HL-60/S4 treated with phorbol 12-myristate 13-acetate at 8.2 ng/mL for 4 days and 3 days (cell line): Measurements from ENCODE around the gene TBL1X.

Experiments used
- in situ Hi-C: fragments of 300-500 bp; cut with MboI; formaldehyde crosslinking; loops from 2 replicates; pipeline ENCODE4 v1.15.0; 2022; ENCODE audit warnings: low sequenced_read_pairs

The TBL1X gene

GRCh38 chrX:9493936-9494335 lies 29.1 kb downstream of the TBL1X start:
- in situ Hi-C loops = no loop called here

DNA sequence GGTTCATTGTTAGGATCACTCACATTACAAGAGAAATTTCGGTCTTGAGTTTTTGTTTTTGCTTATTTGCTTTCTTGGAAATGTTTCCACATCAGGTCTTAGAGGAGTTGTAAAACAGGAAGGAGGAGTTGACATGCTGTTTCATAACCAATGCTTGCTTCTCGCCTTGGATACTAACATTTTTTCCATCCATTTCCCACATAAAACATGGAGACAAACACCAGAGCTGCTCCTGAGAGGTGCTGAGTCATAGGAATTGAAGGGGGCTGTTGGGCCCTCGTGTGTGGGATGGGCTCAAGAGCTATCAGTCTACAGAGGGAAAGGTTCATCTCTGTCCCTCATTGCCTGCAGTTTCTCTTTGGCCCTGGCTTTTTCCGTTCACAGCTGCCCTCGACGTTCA lies 29.9 kb downstream of the TBL1X start:
- in situ Hi-C loops = no loop called here

DNA sequence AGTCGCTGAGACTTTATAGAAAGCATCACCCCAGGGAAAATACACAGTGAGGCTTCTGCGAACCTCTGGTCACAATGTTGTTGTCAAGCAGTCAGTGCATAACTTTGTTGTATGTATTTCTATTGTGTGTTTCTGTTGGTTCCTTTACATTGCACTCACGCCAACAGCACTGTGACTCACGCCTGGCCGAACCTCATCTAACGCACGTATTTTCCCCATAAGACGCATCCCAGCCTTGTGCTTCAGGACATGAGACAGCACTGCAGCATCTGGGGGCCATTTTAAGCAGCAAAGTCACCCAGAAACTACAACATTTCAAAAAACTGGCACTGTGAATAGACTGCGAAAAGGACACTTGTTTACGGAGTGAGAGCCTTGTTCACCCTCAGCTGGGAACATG lies 30.6 kb downstream of the TBL1X start:
- in situ Hi-C loops = no loop called here

- in situ Hi-C loops = no loop called here
Measured at GRCh38 chrX:9498236-9498635, 33.4 kb downstream of the TBL1X start.

DNA sequence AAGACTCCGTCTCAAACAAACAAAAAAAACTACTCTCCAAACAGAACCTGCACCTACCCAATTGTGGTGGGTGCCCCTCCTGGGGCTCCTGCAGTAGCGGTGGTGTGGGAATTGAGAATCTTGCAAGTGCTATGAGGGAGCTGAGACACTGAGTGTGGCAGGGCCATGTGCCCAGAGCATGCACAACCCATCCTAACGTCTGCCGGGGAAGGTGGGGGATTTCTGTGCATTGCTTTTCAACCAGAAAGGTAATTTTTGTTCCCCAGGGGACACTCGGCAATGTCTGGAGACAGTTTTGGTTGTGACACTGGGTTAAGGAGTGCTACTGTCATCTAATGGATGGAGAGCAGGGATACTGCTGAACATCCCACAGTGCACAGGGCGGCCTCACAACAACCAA lies 35.7 kb downstream of the TBL1X start:
- in situ Hi-C loops = no loop called here

DNA sequence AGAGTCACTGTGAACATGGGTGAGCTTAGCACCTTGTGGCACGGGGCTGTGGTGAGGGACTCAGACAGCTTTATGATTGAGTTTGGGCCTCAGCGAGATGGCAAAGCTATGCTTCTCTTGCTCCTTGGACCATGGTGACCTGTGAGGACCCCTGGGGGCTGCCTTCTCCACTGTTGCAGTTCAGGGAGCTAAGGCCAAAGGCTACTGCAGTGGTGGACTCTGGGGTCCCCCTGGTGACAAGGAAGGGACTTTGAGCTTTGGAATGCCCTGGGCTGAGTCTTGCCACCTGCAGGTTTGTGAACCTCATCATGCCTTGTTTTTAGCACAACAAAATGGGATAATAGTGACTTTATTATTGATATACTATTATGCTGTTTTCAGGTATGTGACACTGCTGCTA lies 36.5 kb downstream of the TBL1X start:
- in situ Hi-C loops = no loop called here

- in situ Hi-C loops = no loop called here
Measured at GRCh38 chrX:9503261-9503660, 38.4 kb downstream of the TBL1X start.

GRCh38 chrX:9510366-9510765 lies 45.5 kb downstream of the TBL1X start:
- in situ Hi-C loops = no loop called here

DNA sequence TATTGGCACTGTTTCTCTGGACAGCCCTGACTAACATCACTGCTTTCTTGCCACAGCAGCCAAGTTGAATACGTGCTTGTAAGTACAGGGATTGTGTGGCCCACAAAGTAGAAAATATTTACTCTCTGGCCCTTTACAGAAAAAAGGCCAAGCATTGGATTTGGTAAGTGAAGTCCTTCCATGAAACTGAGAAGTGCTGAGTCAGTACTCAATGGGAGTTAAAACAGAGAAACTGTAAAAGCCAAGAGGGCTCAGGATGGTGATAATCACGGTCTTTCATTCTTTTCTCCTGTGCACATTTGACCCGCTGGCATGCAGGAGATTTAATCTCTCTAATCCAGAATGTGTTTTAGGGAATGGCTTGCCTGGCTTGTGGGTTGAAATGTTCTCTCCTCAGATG lies 46.1 kb downstream of the TBL1X start:
- in situ Hi-C loops = no loop called here

- in situ Hi-C loops = no loop called here
Measured at GRCh38 chrX:9515489-9515888, 50.6 kb downstream of the TBL1X start.

DNA sequence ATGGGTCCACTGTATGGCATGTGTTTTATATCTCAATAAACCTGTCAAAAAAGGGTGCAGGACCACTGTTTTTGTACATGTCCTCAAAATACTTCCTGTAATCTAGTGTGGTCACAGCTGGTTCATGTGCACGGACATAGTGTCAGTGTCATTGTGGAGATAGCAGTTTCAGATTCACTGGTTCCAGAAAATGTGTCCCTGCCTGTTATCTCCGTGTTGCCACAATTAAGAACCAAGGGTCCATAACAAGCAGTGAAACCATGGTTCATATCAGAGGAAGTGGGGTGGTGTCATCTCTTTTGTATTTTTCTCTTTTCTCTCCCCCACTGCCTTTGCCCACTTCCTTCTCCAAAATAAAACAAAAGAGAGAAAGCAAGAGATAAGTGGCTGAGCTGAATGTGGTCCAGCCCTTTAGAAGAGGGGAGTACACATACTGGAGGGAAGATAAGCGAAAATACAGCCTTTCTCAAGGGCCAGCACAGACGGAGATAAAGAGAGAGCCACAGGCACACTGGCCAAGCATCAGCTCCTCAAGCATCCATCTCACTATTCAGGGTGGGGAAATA lies 51.2 kb downstream of the TBL1X start:
- in situ Hi-C loops = no loop called here

- in situ Hi-C loops = no loop called here
Measured at GRCh38 chrX:9516635-9517034, 51.8 kb downstream of the TBL1X start.

- in situ Hi-C loops = no loop called here
Measured at GRCh38 chrX:9518051-9518450, 53.2 kb downstream of the TBL1X start.

- in situ Hi-C loops = no loop called here
Measured at GRCh38 chrX:9518889-9519288, 54.0 kb downstream of the TBL1X start.

- in situ Hi-C loops = no loop called here
Measured at GRCh38 chrX:9519546-9520216, 54.8 kb downstream of the TBL1X start.

DNA sequence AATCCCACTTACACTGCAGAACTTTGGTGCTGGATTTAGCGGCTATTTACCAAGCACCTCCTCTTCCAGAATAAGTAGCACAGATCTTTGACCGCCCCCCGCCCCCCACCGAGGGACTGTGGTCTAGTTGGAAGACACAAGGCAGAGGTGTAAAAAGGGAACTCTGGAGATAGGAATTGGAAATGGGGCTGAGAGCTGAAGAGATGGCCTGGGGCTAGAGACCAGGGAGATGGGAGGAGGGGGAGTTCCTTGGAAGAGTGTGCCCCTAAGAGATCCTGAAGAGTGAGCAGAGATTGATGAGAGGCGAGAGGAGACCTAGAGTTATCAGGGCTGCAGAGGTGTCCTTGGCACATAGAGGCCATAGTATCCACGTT lies 55.3 kb downstream of the TBL1X start:
- in situ Hi-C loops = no loop called here

DNA sequence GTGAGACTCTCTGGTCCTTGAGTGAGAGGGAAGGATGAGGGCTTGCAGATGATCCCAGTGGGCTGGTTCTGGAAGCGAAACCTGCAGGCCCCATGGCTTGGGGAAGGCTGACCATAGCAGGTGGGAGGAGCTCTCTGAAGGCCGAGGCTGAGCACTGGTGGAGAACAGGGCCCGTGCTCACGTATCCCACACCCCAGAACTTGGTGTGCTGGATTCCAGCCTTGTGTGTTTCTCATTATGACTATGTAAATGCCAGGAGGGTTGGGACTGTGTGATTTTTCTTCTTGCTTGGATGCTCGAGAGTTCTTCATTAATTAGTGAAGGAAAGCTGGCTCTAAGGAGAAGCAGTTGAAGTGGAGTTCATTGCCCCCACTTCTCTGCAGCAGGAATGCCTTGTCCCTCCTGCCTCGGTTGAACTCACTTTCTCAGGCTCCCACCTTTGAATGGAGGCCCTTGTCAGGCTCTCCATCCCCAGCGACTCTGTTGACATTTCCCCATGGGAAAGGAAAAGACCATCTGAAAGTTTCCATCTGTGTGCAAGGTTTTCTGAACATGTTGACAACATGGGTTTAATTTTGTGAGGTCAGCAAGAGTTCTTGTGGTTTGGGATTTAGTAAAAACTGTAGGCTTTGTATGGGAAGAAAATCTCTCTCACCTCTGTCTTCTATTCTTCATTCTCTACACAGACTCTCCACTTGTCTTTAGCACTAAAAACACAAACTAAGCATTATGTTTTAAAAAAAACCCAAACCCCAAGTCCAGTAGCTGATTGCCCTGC lies 57.7 kb downstream of the TBL1X start:
- in situ Hi-C loops = no loop called here

DNA sequence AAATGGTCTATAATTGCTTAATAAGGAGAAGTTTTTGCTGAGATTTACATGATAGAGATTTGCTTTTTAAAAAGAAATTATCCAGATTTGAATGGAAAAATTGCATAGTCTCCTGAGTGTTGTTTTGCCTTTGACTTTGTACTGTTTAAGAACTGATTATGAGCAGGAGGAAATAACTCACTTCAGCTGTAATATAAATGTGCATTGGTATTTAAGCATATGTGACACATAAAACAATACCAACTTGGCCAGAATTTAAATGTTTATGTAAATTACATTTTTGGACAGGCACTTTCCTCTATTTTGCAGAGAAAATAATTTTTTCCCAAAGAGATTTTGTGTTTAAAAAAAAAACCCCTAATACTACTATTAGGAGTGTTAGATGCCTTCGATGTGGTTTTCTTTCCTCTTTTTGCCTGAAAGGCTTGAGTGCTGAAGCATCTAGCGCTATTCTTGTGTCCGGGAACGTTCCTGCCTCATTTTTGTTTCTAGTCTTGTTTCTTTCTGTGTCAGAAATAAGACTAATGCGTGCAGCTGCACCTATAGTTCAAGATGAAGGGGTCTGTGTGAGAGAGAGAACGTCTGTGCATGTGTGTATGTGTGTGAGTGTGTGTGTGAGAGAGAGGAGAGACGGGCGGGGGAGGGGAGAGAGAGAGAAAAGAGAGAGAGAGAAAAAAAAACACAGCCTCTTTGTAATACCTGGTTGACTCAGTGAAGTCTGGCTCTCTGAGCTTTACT lies 60.8 kb downstream of the TBL1X start:
- in situ Hi-C loops = no loop called here

- in situ Hi-C loops = no loop called here
Measured at GRCh38 chrX:9526965-9527364, 62.1 kb downstream of the TBL1X start.

- in situ Hi-C loops = no loop called here
Measured at GRCh38 chrX:9528498-9528897, 63.6 kb downstream of the TBL1X start.

DNA sequence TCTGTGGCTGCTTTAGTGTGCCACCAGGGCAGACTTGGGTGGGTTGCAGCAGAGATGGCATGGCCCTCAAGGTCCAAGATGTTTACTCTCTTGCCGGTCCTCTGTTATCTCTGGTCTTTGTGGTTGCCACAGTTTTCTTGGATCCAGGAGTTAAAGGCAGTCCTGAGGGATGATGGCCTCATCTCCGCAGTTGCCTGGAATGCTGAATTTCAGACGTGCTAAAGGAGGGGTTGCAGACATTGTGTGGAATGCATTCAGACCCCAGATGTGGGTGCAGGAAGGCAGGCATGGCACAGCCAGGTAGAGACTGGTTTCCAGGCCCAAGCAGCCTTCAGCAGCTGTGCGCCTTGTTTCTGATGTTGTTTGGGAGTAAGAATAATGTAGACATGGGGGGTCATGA lies 64.4 kb downstream of the TBL1X start:
- in situ Hi-C loops = no loop called here

GRCh38 chrX:9530848-9531274 lies 66.0 kb downstream of the TBL1X start:
- in situ Hi-C loops = no loop called here
